Measurements from ENCODE around the gene PHYHD1. TPM values are rescaled to one million over a fixed set of nuclear protein-coding genes. Genes with fewer than 3 reads are reported as not detected.

The PHYHD1 gene
- total and polyA plus RNA-seq, 2 of the 4 experiments (the other 2 are of a cell fraction), result 2.2 to 8.4 TPM

- H3K23ac ChIP-seq (ENCODE audit: low read depth, low read length), result peak overlapping the region; percentile 44; the same call in 1 of the 2 replicates
- peak overlapping the region; percentile 45 for H2BK120ac ChIP-seq (ENCODE audit: low read depth, low read length)
- no peaks in the 10 kb centered on the region for H4K20me1 ChIP-seq (ENCODE audit: insufficient read depth, low read length)
- H3K79me1 ChIP-seq (ENCODE audit: low read depth in 1 of 2, low read length in 2 of 2), result peaks cover 34 to 80% of the 10 kb centered on the region in 2 experiments; a peak in 3 of 4 replicates
- in situ Hi-C loops (cut with MboI; ENCODE audit: low sequenced_read_pairs), result no loop called here
- ChIA-PET POLR2A (ENCODE audit: unreplicated experiment) (no interaction called here), CTCF (interaction anchor here (1.1 kb wide), 1 partner anchor 53 kb away, joined by 3 read pairs; no protein-coding TSS in a partner anchor)
- peak overlapping the region; percentile 59; the same call in 1 of the 2 replicates for H3K27ac ChIP-seq (ENCODE audit: insufficient read depth, low read length)
- H2AK5ac ChIP-seq (ENCODE audit: low read depth, low read length), result peak overlapping the region; percentile 92
- peak overlapping the region; percentile 65 for H3K14ac ChIP-seq (replicated peaks; ENCODE audit: low read depth, low read length)
- no peak overlapping the region for H2AFZ ChIP-seq (replicated peaks; ENCODE audit: low read length, poor library complexity)
- peaks cover 24% of the 10 kb centered on the region for H3K36me3 ChIP-seq (ENCODE audit: control insufficient read depth, insufficient read depth, low read length)
- peaks cover 29% of the 10 kb centered on the region for H3K4me1 ChIP-seq (ENCODE audit: control insufficient read depth, insufficient read depth, low read length)
- intact Hi-C loops (cut with micrococcal nuclease), result no loop called here
- WGBS, 2 experiments (ENCODE audit: extremely low coverage in 2 of 2, insufficient read length in 1 of 2), result 65% methylated on average over 20 of the region's 26 CpGs; no CpG with 5 or more reads in 1 of the 2 experiments
- peak; percentile 64 for DNase-seq
- peak overlapping the region; percentile 80 for H2AK9ac ChIP-seq (replicated peaks; ENCODE audit: low read depth, low read length, poor library complexity)
- H3K9ac ChIP-seq (ENCODE audit: low read depth, low read length), result no peak overlapping the region
- TF ChIP-seq FOS (IDR thresholded peaks at IDR 0.05; ENCODE audit: low read depth, low read length), result no peak
- TF ChIP-seq MXI1 (IDR thresholded peaks at IDR 0.05; ENCODE audit: borderline replicate concordance, low read depth, low read length), result peak; percentile 44; the same call in 1 of the 2 replicates
- no peaks in the 10 kb centered on the region for H3K9me3 ChIP-seq (ENCODE audit: control insufficient read depth, insufficient read depth, low read length)
- dilution Hi-C loops (cut with HindIII; ENCODE audit: low sequenced_read_pairs, unreplicated experiment), result no loop called here
- 0 out of 2 replicates have a peak overlapping the region, but pooled peaks have one; percentile 25 for H3K18ac ChIP-seq (ENCODE audit: low read depth, low read length)
- no peak overlapping the region for H3K4me2 ChIP-seq (ENCODE audit: low read depth, low read length)
- peak overlapping the region; percentile 91; the same call in 1 of the 3 replicates for H2BK15ac ChIP-seq (ENCODE audit: low read depth, low read length)
- peaks cover 39% of the 10 kb centered on the region for H3K9me1 ChIP-seq (ENCODE audit: insufficient read depth, low read length)
- peak overlapping the region; percentile 82 for H4K91ac ChIP-seq (ENCODE audit: insufficient read depth, low read depth, low read length)
- H2BK20ac ChIP-seq (ENCODE audit: low read depth, low read length), result peak overlapping the region; percentile 29; the same call in 1 of the 2 replicates
- H3K27me3 ChIP-seq (ENCODE audit: control insufficient read depth, insufficient read depth, low read length), result no peaks in the 10 kb centered on the region
- no peak overlapping the region for H3K56ac ChIP-seq (ENCODE audit: extremely low read depth, insufficient read depth, low read length)
- no peak overlapping the region for H3K4me3 ChIP-seq (ENCODE audit: insufficient read depth, low read depth, low read length)
- BruUV-seq (replicated peaks), result TSS peak; percentile 86
- H4K8ac ChIP-seq (ENCODE audit: low read depth in 2 of 2, low read length in 2 of 2), result peak overlapping the region; percentile 38 to 88; a peak in 3 of 4 replicates
- 0 out of 2 replicates have a peak, but pooled peaks have one; percentile 8 for ATAC-seq (ENCODE audit: low read depth)
- H4K5ac ChIP-seq (ENCODE audit: low read depth, low read length), result peak overlapping the region; percentile 28; the same call in 1 of the 2 replicates
- H2BK5ac ChIP-seq (ENCODE audit: low read depth, low read length, poor library complexity, severe bottlenecking), result peak overlapping the region; percentile 30
- H3K4ac ChIP-seq (ENCODE audit: low read depth, low read length), result peak overlapping the region; percentile 80
Observed at GRCh38 chr9:128917151-128917849, 3.5 kb upstream of the PHYHD1 start.
